Fibroblast of lung (primary cell): ENCODE data around the gene RALBP1. TPM values are rescaled to one million over a fixed set of nuclear protein-coding genes. Genes with fewer than 3 reads are reported as not detected.

Source experiments
- DNase-seq, 2 donors: peaks; one replicate each; pipeline versions ENCODE4 v3.0.0 to v3.0.0-alpha.2; 2010; ENCODE audit warnings: low read depth in 2 of 2
- H2AFZ ChIP-seq: 2 replicates; pipeline ENCODE4 v1.5.1; 2012; ENCODE audit warnings: low read length, control low read depth, inconsistent platforms
- H3K27ac ChIP-seq: 2 replicates; pipeline ENCODE4 v1.5.1; 2011; ENCODE audit warnings: low read length, control low read depth; ENCODE audit not compliant: insufficient read depth
- H3K27me3 ChIP-seq: 2 replicates; pipeline ENCODE4 v1.5.1; 2011; ENCODE audit warnings: mild to moderate bottlenecking, low read length; ENCODE audit not compliant: control insufficient read depth, insufficient read depth
- H3K36me3 ChIP-seq: 2 replicates; pipeline ENCODE4 v1.5.1; 2011; ENCODE audit warnings: low read length; ENCODE audit not compliant: control insufficient read depth, insufficient read depth
- H3K4me1 ChIP-seq: 2 replicates; pipeline ENCODE4 v1.5.1; 2011; ENCODE audit warnings: low read length; ENCODE audit not compliant: control insufficient read depth, insufficient read depth; ENCODE audit errors: extremely low read depth
- H3K4me2 ChIP-seq: 2 replicates; pipeline ENCODE4 v1.5.1; 2011; ENCODE audit warnings: low read length, control low read depth; ENCODE audit not compliant: insufficient read depth; ENCODE audit errors: extremely low read depth
- H3K4me3 ChIP-seq, 4 experiments: fragments of 200-600 bp in 1 of 4; sonication (generic) in 1 of 4; replicated peaks in 1 of 4; 2 replicates each; pipeline ENCODE4 v1.5.1; 2011 to 2016; ENCODE audit warnings: low read length in 4 of 4, low read depth in 3 of 4, mild to moderate bottlenecking in 3 of 4, control low read depth in 2 of 4, inconsistent platforms in 1 of 4, mixed read lengths in 1 of 4; ENCODE audit not compliant: insufficient read depth in 1 of 4; ENCODE audit errors: control extremely low read depth in 1 of 4
- H3K79me2 ChIP-seq: 2 replicates; pipeline ENCODE4 v1.5.1; 2012; ENCODE audit warnings: mild to moderate bottlenecking, low read length, inconsistent platforms; ENCODE audit not compliant: control insufficient read depth, insufficient read depth
- H3K9ac ChIP-seq: 2 replicates; pipeline ENCODE4 v1.5.1; 2011; ENCODE audit warnings: mild to moderate bottlenecking, low read length, control low read depth; ENCODE audit not compliant: insufficient read depth
- H3K9me3 ChIP-seq: 2 replicates; pipeline ENCODE4 v1.5.1; 2012; ENCODE audit warnings: low read depth, low read length; ENCODE audit not compliant: control insufficient read depth, insufficient read depth
- H4K20me1 ChIP-seq: 2 replicates; pipeline ENCODE4 v1.5.1; 2011; ENCODE audit warnings: low read length; ENCODE audit not compliant: control insufficient read depth, insufficient read depth; ENCODE audit errors: extremely low read depth
- EZH2 ChIP-seq: IDR thresholded peaks from 2 replicates; pipeline ENCODE4 v1.5.1; 2012; ENCODE audit warnings: low read length, control low read depth, mild to moderate bottlenecking; ENCODE audit errors: missing control alignments
- polyA plus RNA-seq, 2 donors: library from polyadenylated mRNA; depleted of rRNA in 1 of 2; stranded (reverse) in 1 of 2; unstranded in 1 of 2; fragments of >200 nt; gene quantifications; 2 replicates each; pipeline ENCODE4 v1.2.1, GENCODE V29; 2011 to 2012; ENCODE audit warnings: missing spikeins in 1 of 2
- total RNA-seq: library from RNA; depleted of rRNA; stranded (reverse); fragments of >200 nt; gene quantifications from 2 replicates; pipeline ENCODE4 v1.2.1, GENCODE V29; 2014
- TF ChIP-seq, protein P1 (sequence below), 2 donors: IDR thresholded peaks in 1 of 2; conservative IDR thresholded peaks in 1 of 2; 1 replicate in 1 of 2; 2 replicates in 1 of 2; pipeline ENCODE4 v1.5.1; 2011 to 2012; ENCODE audit warnings: low read length in 2 of 2, control low read depth in 1 of 2, inconsistent platforms in 1 of 2, low read depth in 1 of 2, mild to moderate bottlenecking in 1 of 2

The RALBP1 gene
- total and polyA plus RNA-seq, 2 donors (not counting 1 experiment from before 2014, with no cell fraction given): 72.3 to 72.4 TPM

- Histone ChIP-seq H3K9ac (no peak overlapping the region), H3K36me3 (peaks cover 3% of the 10 kb centered on the region)
Measured at GRCh38 chr18:9575558-9575957, 100.2 kb downstream of the RALBP1 start.

GRCh38 chr18:9577361-9577760 is 102.0 kb downstream of the RALBP1 start:
- Histone ChIP-seq H3K9ac (no peak overlapping the region), H4K20me1 (no peaks in the 10 kb centered on the region), H3K9me3 (no peaks in the 10 kb centered on the region), H3K4me2 (no peak overlapping the region), H3K36me3 (peaks cover 6% of the 10 kb centered on the region), H3K79me2 (peaks cover 7% of the 10 kb centered on the region), H2AFZ (no peak overlapping the region), H3K27ac (no peak overlapping the region), H3K4me3 (no peak overlapping the region), H3K4me1 (no peaks in the 10 kb centered on the region), H3K27me3 (no peaks in the 10 kb centered on the region)
- peak in 1 of 2 donors; percentile 25 for DNase-seq
- no peak for TF ChIP-seq EZH2
- TF ChIP-seq, protein P1, sequence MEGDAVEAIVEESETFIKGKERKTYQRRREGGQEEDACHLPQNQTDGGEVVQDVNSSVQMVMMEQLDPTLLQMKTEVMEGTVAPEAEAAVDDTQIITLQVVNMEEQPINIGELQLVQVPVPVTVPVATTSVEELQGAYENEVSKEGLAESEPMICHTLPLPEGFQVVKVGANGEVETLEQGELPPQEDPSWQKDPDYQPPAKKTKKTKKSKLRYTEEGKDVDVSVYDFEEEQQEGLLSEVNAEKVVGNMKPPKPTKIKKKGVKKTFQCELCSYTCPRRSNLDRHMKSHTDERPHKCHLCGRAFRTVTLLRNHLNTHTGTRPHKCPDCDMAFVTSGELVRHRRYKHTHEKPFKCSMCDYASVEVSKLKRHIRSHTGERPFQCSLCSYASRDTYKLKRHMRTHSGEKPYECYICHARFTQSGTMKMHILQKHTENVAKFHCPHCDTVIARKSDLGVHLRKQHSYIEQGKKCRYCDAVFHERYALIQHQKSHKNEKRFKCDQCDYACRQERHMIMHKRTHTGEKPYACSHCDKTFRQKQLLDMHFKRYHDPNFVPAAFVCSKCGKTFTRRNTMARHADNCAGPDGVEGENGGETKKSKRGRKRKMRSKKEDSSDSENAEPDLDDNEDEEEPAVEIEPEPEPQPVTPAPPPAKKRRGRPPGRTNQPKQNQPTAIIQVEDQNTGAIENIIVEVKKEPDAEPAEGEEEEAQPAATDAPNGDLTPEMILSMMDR (conservative IDR thresholded peaks at IDR 0.05 in 1 of 2, IDR thresholded peaks at IDR 0.05 in 1 of 2; ENCODE audit: low read depth in 1 of 2, low read length in 2 of 2): no peak

More at GRCh38 chr18:9575558-9575957, 100.2 kb downstream of the RALBP1 start:
- peak; percentile 92 to 99 for DNase-seq
- Histone ChIP-seq H3K4me2 (no peak overlapping the region), H3K9me3 (no peaks in the 10 kb centered on the region), H3K27me3 (no peaks in the 10 kb centered on the region), H3K4me1 (no peaks in the 10 kb centered on the region), H3K4me3 (no peak overlapping the region), H2AFZ (no peak overlapping the region), H3K79me2 (peaks cover under 1% of the 10 kb centered on the region), H3K27ac (no peak overlapping the region), H4K20me1 (no peaks in the 10 kb centered on the region)
- no peak for TF ChIP-seq EZH2
- TF ChIP-seq, protein P1 (conservative IDR thresholded peaks at IDR 0.05 in 1 of 2, IDR thresholded peaks at IDR 0.05 in 1 of 2; ENCODE audit: low read depth in 1 of 2, low read length in 2 of 2): peak; percentile 93 to 96

DNA sequence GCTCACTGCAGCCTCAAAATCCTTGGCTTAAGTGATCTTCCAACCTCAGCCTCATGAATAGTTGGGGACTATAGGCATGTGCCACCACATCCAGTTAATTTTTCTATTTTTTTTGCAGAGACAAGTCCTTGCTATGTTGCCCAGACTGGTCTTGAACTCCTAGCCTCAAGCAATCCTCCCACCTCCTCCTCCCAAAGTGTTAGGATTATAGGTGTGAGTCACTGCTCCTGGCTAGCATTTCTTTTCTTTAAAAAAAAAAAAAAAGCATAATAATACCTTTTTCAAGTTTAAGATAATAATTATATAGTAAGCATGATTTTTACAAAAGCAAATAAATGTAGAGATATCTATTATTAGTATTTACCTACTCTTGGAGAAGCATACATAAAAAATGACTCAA is 103.0 kb downstream of the RALBP1 start:
- no peaks in the 10 kb centered on the region for H3K27me3 ChIP-seq
- no peak for DNase-seq
- H3K4me1 ChIP-seq: no peaks in the 10 kb centered on the region
- no peaks in the 10 kb centered on the region for H4K20me1 ChIP-seq
- no peak overlapping the region for H2AFZ ChIP-seq
- no peaks in the 10 kb centered on the region for H3K9me3 ChIP-seq
- TF ChIP-seq, protein P1 (conservative IDR thresholded peaks at IDR 0.05 in 1 of 2, IDR thresholded peaks at IDR 0.05 in 1 of 2; ENCODE audit: low read depth in 1 of 2, low read length in 2 of 2): no peak
- TF ChIP-seq EZH2: no peak
- H3K79me2 ChIP-seq: peaks cover 7% of the 10 kb centered on the region
- no peak overlapping the region for H3K4me3 ChIP-seq
- peaks cover 6% of the 10 kb centered on the region for H3K36me3 ChIP-seq
- H3K9ac ChIP-seq: no peak overlapping the region
- H3K4me2 ChIP-seq: no peak overlapping the region
- H3K27ac ChIP-seq: no peak overlapping the region
